GM19035 (cell line): Measurements from ENCODE around the gene SLC2A8.
A peak's percentile ranks its signal among the peaks of the same experiment; 100 is the strongest.

ENCODE experiments used
- ATAC-seq: cut with Tn5 transposase; IDR thresholded peaks from one replicate; pipeline ENCODE4 v1.9.1; 2021; ENCODE audit not compliant: unreplicated experiment

Gene SLC2A8

DNA sequence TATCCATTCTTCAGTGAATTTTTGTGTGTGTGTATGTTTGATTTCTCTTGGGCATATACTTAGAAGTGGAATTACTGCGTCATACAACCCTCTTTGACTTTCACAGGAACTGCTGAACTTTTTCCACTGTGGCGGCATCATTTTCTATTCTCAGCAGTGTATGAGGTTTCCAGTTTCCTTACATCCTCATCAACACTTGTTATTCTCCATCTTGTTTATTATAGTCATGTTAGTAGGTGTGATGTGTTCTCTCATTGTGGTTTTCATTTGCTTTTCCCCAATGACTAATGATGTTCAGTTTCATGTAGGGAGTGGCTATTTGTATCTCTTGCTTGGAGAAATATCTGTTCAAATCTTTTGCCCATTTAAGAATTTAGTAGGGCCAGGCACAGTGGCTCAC, 29.8 kb downstream of the SLC2A8 start:
- no peak for ATAC-seq

DNA sequence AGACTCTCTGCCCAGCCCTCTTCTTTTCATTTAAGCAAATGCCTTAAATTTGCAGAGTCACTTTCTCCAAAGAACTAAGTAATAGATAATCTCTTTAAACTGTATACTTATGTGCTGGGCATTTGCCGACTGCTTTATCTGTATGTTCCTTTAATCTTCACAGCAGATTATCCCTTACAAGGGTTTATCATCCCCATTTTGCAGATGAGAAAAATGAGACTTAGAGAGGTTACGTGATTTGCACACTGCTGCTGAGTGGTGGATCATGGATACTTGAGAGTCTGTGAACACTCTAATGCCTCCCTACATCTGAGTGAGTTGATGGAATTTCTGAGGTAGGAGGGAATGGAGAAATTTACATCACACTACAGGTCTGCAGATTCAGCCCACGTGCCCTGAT, 31.4 kb downstream of the SLC2A8 start:
- no peak for ATAC-seq

DNA sequence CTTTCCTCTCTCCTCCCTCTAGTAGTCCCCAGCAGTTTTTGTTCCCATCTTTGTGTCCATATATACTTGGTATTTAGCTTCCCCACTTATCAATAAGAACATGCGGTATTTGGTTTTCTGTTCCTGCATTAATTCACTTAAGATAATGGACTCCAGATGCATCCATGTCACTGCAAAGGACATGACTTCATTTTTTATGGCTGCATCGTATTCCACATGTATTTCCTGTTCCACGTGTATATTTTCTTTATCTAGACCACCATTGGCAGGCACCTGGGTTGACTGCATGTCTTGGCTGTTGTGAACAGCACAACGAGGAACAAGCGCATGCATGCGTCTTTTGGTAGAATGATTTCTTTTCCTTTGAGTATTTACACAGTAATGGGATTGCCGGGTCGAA, 33.4 kb downstream of the SLC2A8 start:
- ATAC-seq = no peak

DNA sequence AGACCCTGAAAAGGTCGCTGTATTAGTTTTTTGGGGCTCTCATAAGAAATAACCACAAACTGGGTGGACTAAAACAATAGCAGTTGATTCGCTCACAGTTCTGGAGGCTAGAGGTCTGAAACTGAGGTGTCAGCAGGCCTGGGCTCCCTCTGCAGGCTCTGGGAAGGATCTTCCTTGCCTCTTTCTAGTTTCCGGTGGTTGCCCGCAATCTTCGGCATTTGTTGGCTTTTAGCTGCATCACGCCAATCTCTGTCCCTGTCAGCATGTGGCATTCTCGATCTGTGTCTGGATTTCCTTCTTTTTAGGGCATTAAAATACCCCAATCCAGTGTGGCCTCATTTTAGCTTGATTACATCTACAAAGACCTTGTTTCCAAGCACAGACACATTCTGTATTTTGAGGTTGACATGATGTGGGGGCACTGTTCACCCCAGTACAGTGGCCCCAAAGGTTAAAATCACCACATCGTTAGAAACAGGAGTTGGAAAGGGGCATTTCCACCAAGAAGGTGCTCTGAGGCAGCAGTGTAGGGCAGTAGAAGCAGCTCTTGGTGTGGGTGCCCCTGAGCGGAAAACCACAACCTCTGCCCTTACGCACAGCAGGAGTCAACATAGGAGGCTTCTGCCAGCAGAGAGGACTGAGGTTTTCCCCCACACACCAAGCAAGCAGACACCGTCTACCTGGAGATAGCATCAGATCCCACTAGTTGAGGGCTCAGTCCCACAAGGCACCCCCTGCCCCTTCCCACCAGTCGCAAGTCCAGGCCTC, 40.7 kb downstream of the SLC2A8 start:
- ATAC-seq = no peak

DNA sequence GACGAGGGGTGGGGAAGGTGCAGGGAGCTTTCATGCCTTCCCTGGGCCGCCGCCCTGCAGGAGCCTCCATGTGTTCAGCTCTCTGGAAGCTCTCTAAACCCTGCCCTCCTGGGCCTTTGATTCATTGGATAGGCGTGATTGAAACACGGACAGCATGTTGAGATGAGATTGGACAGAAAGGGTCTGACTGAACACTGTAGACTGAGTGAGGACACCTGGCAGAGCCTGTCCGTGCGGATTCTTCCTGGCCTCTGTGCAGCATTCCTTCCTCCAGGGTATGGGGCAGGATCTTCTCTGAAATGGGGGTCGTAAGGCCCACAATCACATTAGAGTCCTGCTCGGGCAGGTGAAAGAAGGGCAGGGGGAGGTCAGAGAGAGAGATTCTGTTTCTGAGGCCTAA, 41.4 kb downstream of the SLC2A8 start:
- no peak for ATAC-seq

DNA sequence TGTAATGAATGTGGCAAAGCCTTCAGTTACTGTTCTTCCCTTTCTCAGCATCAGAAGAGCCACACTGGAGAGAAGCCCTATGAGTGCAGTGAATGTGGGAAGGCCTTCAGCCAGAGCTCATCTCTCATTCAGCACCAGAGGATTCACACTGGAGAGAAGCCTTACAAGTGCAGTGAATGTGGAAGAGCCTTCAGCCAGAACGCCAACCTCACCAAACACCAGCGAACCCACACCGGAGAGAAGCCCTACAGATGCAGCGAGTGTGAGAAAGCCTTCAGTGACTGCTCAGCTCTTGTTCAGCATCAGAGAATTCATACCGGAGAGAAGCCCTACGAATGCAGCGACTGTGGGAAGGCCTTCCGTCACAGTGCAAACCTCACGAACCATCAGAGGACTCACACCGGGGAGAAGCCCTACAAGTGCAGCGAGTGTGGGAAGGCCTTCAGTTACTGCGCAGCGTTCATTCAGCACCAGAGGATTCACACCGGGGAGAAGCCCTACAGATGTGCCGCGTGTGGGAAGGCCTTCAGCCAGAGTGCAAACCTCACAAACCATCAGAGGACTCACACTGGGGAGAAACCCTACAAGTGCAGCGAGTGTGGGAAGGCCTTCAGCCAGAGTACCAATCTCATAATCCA, 47.4 kb downstream of the SLC2A8 start:
- no peak for ATAC-seq

DNA sequence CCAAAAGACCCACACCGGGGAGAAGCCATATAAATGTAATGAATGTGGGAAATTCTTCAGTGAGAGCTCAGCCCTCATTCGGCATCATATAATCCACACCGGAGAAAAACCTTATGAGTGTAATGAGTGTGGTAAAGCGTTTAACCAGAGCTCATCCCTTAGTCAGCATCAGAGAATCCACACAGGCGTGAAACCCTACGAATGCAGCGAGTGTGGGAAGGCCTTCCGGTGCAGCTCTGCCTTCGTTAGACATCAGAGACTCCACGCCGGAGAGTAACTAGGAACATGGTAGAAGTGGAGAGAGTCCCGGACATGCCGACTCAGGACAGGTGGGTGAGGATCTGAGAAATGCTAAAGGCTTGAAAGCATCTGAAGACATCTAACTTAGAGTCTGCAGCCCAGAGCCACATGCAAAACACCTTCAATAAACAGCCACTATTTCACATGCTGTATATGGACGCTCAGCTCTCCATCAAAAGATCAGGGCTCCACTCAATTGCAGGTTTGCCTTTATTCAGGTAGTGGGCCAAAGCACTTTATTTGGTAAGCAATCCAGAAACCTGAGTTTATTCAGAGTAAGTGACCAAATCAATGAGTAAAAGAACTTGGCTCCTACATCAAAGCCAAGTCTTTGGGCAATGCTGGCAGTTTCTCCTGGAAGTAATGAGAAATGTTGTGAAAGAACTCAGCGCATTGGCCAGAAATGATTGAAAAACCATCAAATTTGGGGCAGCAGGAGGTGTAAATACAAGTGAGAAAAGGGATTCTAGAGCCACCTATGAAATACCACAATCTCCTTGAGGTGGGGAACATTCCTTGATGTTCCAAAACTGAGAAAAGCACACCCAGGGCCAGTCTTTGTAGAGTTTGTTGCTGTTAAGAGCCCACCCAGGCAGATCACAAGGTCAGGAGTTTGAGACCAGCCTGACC, 48.2 kb downstream of the SLC2A8 start:
- ATAC-seq = no peak

DNA sequence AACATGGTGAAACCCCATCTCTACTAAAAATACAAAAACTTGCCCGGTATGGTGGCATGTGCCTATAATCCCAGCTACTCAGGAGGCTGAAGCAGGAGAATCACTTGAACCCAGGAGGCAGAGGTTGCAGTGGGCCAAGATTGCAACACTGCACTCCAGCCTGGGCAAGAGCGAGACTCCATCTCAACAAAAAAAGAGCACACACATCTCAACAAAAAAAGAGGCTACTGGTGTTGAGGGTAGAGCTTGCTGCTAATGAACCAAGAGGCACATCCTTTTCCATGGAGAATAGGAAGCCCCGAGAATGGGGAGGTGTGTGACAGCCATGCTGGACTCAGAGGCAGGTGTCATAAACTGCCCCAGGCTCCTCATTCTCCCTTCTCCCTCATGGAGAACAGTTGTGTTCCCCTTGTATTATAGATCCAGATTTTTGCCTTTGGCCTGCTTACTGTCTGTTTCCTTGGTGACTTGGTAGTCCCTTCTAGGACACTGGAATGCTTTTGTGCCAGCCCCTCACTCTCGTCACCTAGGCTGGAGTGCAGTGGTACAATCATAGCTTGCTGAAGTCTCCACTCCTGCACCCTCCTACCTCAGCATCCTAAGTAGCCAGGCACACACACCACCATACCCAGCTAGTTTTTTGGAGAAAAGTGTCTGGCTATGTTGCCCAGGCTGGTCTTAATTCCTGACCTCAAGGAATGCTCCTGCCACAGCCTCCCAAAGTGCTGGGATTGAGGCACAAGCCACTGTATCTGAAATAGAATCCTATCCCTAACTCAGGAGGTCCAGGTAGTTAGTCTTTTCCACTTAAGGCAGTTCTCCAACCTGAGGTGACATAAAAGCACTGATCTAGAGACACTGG, 49.1 kb downstream of the SLC2A8 start:
- no peak for ATAC-seq

DNA sequence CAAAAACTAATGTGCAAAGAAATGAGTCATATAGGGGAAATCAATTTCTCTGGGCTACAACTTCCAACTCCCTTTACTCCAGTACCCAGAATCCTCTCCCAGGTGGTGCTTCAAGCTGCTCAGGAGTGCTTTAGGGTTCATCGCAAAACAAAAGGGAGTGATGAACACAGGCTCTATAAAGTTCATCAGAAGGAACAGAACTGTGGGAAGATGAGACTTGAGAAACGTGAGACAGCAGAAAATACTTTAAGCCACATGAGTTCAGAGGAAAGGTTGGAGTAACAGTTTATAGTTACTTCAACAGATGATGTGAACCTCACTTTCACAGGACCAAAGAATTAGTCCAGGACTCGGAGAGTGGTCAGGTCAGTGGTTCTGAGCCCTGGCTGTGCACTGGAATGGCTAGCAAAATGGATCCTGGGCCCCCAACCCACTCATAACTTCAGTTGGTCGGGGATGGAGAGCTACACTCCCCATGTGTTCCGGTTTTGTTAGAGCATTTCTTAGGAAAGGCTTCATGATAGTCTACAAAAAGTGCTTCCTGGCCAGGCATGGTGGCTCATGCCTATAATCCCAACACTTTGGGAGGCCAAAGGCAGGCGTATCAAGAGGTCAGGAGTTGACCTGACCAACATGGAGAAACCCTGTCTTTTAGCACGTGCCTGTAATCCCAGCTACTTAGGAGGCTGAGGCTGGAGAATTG, 49.9 kb downstream of the SLC2A8 start:
- no peak for ATAC-seq

DNA sequence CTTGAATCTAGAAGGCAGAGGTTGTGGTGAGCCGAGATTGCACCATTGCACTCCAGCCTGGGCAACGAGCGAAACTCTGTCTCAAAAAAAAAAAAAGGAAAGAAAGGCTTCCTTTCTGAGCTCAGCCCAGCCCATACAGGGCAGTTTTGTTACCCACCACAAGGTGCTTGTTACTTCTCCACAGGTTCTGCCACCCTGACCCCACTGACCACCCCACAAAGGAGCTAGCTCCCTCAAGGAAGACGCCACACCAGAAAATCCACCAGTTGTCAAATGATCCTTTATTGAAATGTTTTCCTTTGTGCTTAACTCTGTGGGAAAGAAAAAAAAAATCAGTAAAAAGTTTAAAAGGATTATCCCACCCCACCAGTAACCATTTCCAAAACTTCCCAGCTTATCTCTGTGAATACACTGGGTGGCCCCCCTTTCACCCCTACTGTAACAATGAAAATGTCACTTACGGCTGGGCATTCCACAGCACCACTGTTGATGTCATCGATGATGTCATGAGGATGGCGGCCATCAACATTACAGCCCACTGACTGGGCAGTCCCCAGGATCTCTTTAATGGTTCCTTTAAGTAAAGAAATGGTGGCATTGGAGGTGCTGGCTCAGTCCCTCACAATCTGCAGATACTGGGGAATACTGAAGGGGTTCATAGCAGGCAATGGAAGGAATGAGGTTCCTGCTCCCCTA, 50.6 kb downstream of the SLC2A8 start:
- ATAC-seq = no peak

DNA sequence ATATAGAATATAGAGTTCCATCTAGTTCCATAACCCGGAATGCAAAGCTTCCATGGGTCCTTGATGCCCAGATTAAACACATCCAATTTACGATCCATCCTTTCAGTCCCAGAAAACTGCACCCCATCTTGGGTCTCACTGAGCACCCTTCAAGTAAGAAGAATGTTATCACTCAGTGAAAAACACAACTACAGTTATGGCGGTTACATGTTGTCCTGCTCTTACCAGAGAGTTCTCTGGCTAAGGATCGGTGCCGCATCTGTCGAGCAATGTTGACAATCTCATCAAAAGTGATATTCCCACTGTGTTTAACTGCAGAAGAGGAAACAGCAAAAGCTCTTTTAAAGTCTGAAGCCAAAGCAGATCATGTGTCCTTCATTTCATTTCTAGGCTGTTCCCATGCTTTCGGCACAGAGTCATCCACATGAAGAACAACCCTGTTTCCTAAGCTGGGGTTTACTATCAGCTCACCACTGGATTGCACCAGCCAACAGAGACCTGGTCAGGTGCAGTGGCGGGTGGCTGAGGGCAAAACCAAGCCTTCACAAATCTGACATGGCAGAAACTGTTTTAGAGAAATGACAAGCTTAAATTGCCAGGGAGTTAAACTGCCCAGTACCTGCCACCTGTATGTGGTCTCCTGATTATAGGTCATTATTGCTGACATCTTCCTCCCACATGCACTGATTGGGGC, 51.3 kb downstream of the SLC2A8 start:
- no peak for ATAC-seq

DNA sequence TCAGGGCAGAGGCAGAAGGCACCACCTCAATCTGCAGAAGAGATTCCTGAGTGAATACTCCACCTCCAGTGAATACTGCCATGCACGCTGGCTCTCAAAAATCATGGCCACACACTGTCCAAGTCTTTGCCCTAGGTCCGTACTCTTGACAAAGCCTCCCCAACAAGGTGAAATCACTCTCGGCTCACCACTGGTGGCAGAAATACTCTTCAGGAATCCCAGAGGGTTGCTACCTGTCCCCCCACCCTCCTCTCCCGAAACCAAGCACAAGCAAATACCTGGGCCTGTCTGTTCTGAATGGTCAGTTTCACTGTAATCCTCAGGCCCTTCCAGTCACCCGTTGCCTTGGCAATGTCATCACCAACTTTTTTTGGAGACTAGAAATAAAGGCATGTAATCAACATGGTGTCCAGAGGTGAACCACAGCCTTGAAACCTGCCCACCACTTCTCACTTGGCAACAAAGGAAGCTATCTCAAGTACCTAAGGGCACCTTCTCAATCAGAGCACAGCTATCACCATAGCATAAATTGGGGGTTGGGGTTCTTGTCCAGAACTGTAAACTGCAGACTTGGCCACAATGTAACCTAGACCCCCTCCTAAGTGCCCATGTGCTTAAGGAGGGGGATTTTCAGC, 52.5 kb downstream of the SLC2A8 start:
- ATAC-seq = no peak

DNA sequence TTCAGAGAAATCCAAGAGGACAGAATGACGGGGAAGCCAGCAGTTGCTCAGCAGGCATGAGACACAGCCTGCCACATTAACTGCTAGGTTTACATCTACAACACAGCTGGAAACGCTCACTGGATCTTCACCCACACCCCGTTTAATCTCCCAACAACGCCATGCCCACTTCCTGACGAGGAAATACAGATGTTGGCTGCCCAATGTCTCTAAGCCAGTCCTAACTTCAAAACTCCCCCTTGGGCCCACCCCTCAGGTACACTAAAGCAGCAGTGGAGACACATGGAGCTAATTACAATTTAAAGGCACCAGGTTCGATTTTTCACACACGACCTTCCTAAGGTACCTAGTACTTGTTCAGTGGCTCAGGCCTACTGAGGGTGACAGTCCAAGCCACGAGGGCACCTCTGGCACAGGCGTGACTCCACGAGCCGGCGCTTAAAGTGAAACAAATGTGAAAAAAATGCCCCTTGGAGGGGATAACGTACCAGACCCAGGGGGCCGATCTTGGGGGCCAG, 53.3 kb downstream of the SLC2A8 start:
- ATAC-seq = no peak

DNA sequence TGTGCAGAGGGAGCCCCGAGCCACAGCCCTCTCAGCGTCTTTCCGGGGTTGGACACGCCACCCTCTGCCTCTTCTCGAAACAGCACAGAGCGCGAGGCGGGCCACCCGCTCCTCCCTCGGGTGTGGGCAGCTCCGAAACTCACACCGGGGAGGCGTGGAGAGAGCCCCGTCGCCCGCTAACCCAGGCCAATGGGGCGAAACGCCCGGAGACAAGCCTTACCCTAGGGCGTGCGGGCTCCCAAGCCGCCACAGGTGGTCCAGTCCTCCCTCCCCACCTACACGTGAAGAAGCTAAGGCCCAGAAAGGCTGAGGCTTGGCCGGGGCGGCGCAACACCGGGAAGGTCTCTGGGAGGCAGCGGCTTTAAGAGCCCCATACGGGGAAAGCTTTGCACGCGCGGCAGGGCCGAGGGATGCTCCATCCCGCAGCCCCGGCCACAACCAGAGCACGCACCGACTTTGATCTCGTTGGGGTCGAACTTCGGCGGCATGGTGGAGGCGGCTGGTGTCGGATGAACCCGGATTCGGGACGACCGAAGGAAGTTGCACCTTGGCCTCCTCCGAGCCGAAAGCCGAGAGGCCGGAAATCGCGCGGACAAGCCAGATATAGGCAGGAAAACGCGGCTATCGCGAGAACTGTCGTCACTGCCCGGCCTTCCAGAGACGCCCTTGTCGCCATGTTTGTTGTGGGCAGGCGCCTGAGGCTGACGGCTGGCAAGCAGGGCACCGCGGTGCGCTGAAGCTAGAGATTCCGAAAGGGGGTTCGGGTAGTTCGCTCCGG, 54.0 kb downstream of the SLC2A8 start, which contains the start of the genes LRSAM1 and RPL12:
TSS of gene LRSAM1 (plus strand) at position 681 of the 778 bp plus-strand sequence. CDS start 3,018 bp downstream, outside the sequence.
TSS of gene RPL12 (minus strand) at position 577 of the 778 bp plus-strand sequence. CDS start at position 488, 89 bp downstream.
- ATAC-seq = peak; percentile 62

DNA sequence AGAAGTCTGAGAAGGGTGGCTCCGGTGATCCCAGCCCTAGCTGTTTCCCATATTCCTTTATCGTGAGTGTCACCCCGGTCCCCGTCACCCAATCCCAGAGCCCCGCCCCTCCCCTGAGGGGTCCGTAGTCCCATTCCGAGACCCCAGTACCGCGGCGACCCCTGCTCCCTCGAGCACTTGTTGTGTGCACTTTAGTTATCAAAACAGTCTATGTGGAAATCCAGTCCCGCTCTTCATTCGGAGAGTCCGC, 54.6 kb downstream of the SLC2A8 start:
- no peak for ATAC-seq

DNA sequence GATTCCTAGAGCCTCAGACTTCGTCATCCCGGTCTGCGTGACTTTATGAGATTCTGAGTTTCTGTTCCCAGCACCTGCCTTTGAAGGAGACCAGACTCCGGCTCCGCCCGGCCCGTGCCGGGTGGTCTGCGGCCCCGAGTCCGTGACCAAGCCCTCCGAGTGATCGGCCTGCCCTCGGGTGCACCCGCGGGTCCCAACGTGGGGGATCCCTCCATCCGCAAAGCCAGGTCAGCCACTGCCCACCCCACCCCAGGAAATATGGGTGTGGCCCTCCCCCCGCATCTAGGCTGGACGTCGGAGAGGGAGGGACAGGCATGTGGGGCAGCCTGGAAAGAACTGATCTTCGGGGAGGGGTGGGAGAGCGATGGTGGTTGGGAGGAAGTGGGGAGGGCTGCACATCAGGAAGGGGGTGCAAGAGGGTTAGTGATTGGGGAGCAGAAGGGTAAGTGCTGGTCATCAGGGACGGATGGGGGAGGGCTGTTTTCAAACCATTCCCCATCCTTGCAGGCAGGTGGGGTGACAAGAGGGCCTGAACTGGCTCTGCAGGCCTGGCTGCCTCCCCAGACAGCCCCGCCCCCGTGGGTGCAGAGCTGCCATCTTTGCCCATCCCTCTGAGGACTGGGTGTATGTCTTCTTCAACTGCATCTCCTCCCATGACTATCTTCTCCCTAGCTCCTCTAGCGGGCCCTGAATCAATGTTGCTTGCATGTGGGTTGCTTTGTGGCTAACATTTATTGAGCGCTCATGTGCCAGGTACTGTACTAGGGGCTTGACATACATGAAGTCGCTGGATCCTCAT, 55.1 kb downstream of the SLC2A8 start:
- peak; percentile 4 for ATAC-seq

DNA sequence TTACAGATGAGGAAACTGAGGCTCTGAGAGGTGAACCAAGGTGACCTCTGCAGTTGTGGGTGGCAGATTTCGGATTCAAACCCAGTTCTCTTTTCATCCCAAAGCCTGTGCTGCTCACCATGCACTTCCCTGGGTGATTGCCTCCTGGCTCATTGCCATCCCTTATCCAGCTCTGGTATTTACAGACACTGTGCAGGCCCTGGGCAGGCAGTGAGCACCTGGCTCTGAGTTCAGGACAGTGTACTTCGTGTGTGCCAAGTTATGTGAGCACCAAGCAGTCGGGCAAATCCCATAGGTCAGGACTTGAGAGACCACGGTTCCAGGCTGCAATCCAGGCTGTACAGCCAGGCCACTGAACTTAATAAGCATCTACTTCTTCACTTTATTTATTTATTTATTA, 55.7 kb downstream of the SLC2A8 start:
- ATAC-seq = no peak
